Brain microvascular endothelial cell (primary cell): ENCODE measurements around the gene ENHO.
"Not testable (repeated sequence)": the region's sequence is repeated elsewhere in the genome, so short reads cannot be mapped to it uniquely, and the experiment has no call there.

Experiments
- DNase-seq: peaks from one replicate; pipeline ENCODE4 v3.0.0-alpha.2; 2020
- H3K27ac ChIP-seq: fragments of 250-450 bp; sonication (Bioruptor Pico); 2 replicates; pipeline ENCODE4 v1.5.1; 2020; ENCODE audit warnings: mild to moderate bottlenecking, moderate library complexity
- H3K27me3 ChIP-seq: fragments of 250-450 bp; sonication (Bioruptor Pico); replicated peaks from 2 replicates; pipeline ENCODE4 v1.5.1; 2020; ENCODE audit warnings: mild to moderate bottlenecking
- H3K36me3 ChIP-seq: fragments of 250-450 bp; sonication (Bioruptor Pico); replicated peaks from 2 replicates; pipeline ENCODE4 v1.5.1; 2020; ENCODE audit warnings: mild to moderate bottlenecking
- H3K4me3 ChIP-seq: 2 replicates; pipeline ENCODE4 v1.5.1; 2011; ENCODE audit warnings: low read depth, mild to moderate bottlenecking, control low read depth, low read length, moderate library complexity
- CTCF ChIP-seq: IDR thresholded peaks from 2 replicates; pipeline ENCODE4 v1.5.1; 2011; ENCODE audit warnings: low read depth, mild to moderate bottlenecking, moderate library complexity, low read length, control low read depth, inconsistent platforms; ENCODE audit errors: missing control alignments
- in situ Hi-C: cut with HindIII; loops from 2 replicates; pipeline ENCODE4 v1.10.0; 2017; ENCODE audit warnings: low sequenced_read_pairs, low pct_ligation_motif_present

The ENHO gene

GRCh38 chr9:34485822-34486221 is 37.0 kb downstream of the ENHO start:
- Histone ChIP-seq H3K4me3 (no peak overlapping the region), H3K27me3 (no peaks in the 10 kb centered on the region), H3K27ac (no peak overlapping the region), H3K36me3 (no peaks in the 10 kb centered on the region)
- DNase-seq, result no peak
- TF ChIP-seq CTCF, result no peak
- in situ Hi-C loops, result no loop called here

GRCh38 chr9:34484678-34485077 is 38.1 kb downstream of the ENHO start:
- Histone ChIP-seq H3K27ac (no peak overlapping the region), H3K27me3 (no peaks in the 10 kb centered on the region), H3K36me3 (no peaks in the 10 kb centered on the region), H3K4me3 (no peak overlapping the region)
- in situ Hi-C loops, result no loop called here
- DNase-seq, result no peak
- TF ChIP-seq CTCF, result no peak

- H3K27ac ChIP-seq, H3K27me3 ChIP-seq, DNase-seq, H3K4me3 ChIP-seq, in situ Hi-C loops, H3K36me3 ChIP-seq: not testable (repeated sequence)
Observed at GRCh38 chr9:34482746-34483145, 40.0 kb downstream of the ENHO start.

- H3K27me3 ChIP-seq, H3K27ac ChIP-seq, H3K4me3 ChIP-seq, H3K36me3 ChIP-seq, DNase-seq, in situ Hi-C loops: not testable (repeated sequence)
Observed at GRCh38 chr9:34481620-34482019, 41.2 kb downstream of the ENHO start.

GRCh38 chr9:34479431-34479866 is 43.3 kb downstream of the ENHO start:
- TF ChIP-seq CTCF, result no peak
- Histone ChIP-seq H3K36me3 (no peaks in the 10 kb centered on the region), H3K4me3 (no peak overlapping the region), H3K27me3 (peaks cover 2% of the 10 kb centered on the region), H3K27ac (no peak overlapping the region)
- DNase-seq, result no peak
- in situ Hi-C loops, result no loop called here

- Histone ChIP-seq H3K36me3 (no peaks in the 10 kb centered on the region), H3K27me3 (peaks cover 2% of the 10 kb centered on the region), H3K27ac (no peak overlapping the region), H3K4me3 (no peak overlapping the region)
- in situ Hi-C loops, result no loop called here
- no peak for DNase-seq
- TF ChIP-seq CTCF, result no peak
Observed at GRCh38 chr9:34477541-34477940, 45.2 kb downstream of the ENHO start.

- in situ Hi-C loops, result no loop called here
- TF ChIP-seq CTCF, result no peak
- no peak overlapping the region for H3K27ac ChIP-seq
- no peak for DNase-seq
- H3K36me3 ChIP-seq, result no peaks in the 10 kb centered on the region
- peaks cover 2% of the 10 kb centered on the region for H3K27me3 ChIP-seq
- H3K4me3 ChIP-seq, result no peak overlapping the region
Observed at GRCh38 chr9:34475097-34475496, 47.7 kb downstream of the ENHO start.
